ENCODE measurements around the gene HOXD10.

HOXD10 gene

GRCh38 chr2:176124947-176125771 is 8.6 kb downstream of the HOXD10 start:
- ATAC-seq = no peak
- TF ChIP-seq ZNF70 (CRISPR knock-in tag; IDR thresholded peaks at IDR 0.05) = no peak
- no peak for TF ChIP-seq CSRNP3 (CRISPR knock-in tag; IDR thresholded peaks at IDR 0.05)
- TF ChIP-seq ZFP3 (CRISPR knock-in tag; IDR thresholded peaks at IDR 0.05) = no peak
- no peak for TF ChIP-seq ZFP30 (CRISPR knock-in tag; IDR thresholded peaks at IDR 0.05)
- TF ChIP-seq ZNF8 (CRISPR knock-in tag; IDR thresholded peaks at IDR 0.05) = no peak
- no peak for TF ChIP-seq ZNF565 (CRISPR knock-in tag; conservative IDR thresholded peaks at IDR 0.05; ENCODE audit: low read depth)
- no peak for TF ChIP-seq TSHZ2 (CRISPR knock-in tag; IDR thresholded peaks at IDR 0.05)
- no peak for TF ChIP-seq SNAI2 (CRISPR knock-in tag; IDR thresholded peaks at IDR 0.05)
- no peak for TF ChIP-seq CSDC2 (CRISPR knock-in tag; IDR thresholded peaks at IDR 0.05)
- TF ChIP-seq BACH2 (CRISPR knock-in tag; IDR thresholded peaks at IDR 0.05; ENCODE audit: borderline replicate concordance) = no peak
- TF ChIP-seq GLIS3 (CRISPR knock-in tag; IDR thresholded peaks at IDR 0.05) = no peak
- TF ChIP-seq ZC3H10 (CRISPR knock-in tag; IDR thresholded peaks at IDR 0.05) = no peak
- TF ChIP-seq TCF4 (CRISPR knock-in tag; IDR thresholded peaks at IDR 0.05; ENCODE audit: borderline replicate concordance) = no peak
- TF ChIP-seq TOX (CRISPR knock-in tag; IDR thresholded peaks at IDR 0.05; ENCODE audit: borderline replicate concordance) = no peak
- TF ChIP-seq CREB5 (CRISPR knock-in tag; IDR thresholded peaks at IDR 0.05; ENCODE audit: low read depth) = no peak
- no peak for TF ChIP-seq ISL1 (CRISPR knock-in tag; IDR thresholded peaks at IDR 0.05)
- no peak for TF ChIP-seq OSR1 (CRISPR knock-in tag; IDR thresholded peaks at IDR 0.05)
- TF ChIP-seq PPARA (CRISPR knock-in tag; IDR thresholded peaks at IDR 0.05; ENCODE audit: borderline replicate concordance) = no peak
- TF ChIP-seq RARB (CRISPR knock-in tag; IDR thresholded peaks at IDR 0.05) = no peak
- TF ChIP-seq, protein P1, sequence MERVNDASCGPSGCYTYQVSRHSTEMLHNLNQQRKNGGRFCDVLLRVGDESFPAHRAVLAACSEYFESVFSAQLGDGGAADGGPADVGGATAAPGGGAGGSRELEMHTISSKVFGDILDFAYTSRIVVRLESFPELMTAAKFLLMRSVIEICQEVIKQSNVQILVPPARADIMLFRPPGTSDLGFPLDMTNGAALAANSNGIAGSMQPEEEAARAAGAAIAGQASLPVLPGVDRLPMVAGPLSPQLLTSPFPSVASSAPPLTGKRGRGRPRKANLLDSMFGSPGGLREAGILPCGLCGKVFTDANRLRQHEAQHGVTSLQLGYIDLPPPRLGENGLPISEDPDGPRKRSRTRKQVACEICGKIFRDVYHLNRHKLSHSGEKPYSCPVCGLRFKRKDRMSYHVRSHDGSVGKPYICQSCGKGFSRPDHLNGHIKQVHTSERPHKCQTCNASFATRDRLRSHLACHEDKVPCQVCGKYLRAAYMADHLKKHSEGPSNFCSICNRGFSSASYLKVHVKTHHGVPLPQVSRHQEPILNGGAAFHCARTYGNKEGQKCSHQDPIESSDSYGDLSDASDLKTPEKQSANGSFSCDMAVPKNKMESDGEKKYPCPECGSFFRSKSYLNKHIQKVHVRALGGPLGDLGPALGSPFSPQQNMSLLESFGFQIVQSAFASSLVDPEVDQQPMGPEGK (CRISPR knock-in tag; IDR thresholded peaks at IDR 0.05; ENCODE audit: borderline replicate concordance) = no peak

- no peak for ATAC-seq
- TF ChIP-seq TCF4 (CRISPR knock-in tag; IDR thresholded peaks at IDR 0.05; ENCODE audit: borderline replicate concordance) (no peak), CSDC2 (CRISPR knock-in tag; IDR thresholded peaks at IDR 0.05) (no peak), ZFP3 (CRISPR knock-in tag; IDR thresholded peaks at IDR 0.05) (no peak), ZNF70 (CRISPR knock-in tag; IDR thresholded peaks at IDR 0.05) (no peak), CSRNP3 (CRISPR knock-in tag; IDR thresholded peaks at IDR 0.05) (no peak), ZFP30 (CRISPR knock-in tag; IDR thresholded peaks at IDR 0.05) (no peak), OSR1 (CRISPR knock-in tag; IDR thresholded peaks at IDR 0.05) (no peak), GLIS3 (CRISPR knock-in tag; IDR thresholded peaks at IDR 0.05) (no peak), BACH2 (CRISPR knock-in tag; IDR thresholded peaks at IDR 0.05; ENCODE audit: borderline replicate concordance) (no peak), SNAI2 (CRISPR knock-in tag; IDR thresholded peaks at IDR 0.05) (no peak), ZC3H10 (CRISPR knock-in tag; IDR thresholded peaks at IDR 0.05) (no peak), ZNF8 (CRISPR knock-in tag; IDR thresholded peaks at IDR 0.05) (no peak)
- TF ChIP-seq, protein P1 (CRISPR knock-in tag; IDR thresholded peaks at IDR 0.05; ENCODE audit: borderline replicate concordance) = no peak
- TF ChIP-seq, protein P2, sequence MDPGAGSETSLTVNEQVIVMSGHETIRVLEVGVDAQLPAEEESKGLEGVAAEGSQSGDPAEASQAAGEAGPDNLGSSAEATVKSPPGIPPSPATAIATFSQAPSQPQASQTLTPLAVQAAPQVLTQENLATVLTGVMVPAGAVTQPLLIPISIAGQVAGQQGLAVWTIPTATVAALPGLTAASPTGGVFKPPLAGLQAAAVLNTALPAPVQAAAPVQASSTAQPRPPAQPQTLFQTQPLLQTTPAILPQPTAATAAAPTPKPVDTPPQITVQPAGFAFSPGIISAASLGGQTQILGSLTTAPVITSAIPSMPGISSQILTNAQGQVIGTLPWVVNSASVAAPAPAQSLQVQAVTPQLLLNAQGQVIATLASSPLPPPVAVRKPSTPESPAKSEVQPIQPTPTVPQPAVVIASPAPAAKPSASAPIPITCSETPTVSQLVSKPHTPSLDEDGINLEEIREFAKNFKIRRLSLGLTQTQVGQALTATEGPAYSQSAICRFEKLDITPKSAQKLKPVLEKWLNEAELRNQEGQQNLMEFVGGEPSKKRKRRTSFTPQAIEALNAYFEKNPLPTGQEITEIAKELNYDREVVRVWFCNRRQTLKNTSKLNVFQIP (CRISPR knock-in tag; IDR thresholded peaks at IDR 0.05; ENCODE audit: borderline replicate concordance, low read depth) = no peak
These were observed 9.1 kb downstream of the HOXD10 start for GRCh38 chr2:176125772-176126054.
